HepG2 (cell line): ENCODE measurements around the gene MIB2. TPM values are rescaled to one million over a fixed set of nuclear protein-coding genes. Genes with fewer than 3 reads are reported as not detected.
A peak's percentile ranks its signal among the peaks of the same experiment; 100 is the strongest.

Source experiments
- CREB1 ChIP-seq, 2 experiments: fragments of 450-650 bp in 1 of 2; IDR thresholded peaks; 2 replicates each; pipeline ENCODE4 v1.6.1; 2016 to 2017; ENCODE audit warnings: control low read depth in 1 of 2, mild to moderate bottlenecking in 1 of 2, missing compliant biosample characterization in 1 of 2, missing genetic modification characterization in 1 of 2
- HMGXB3 ChIP-seq: sonication (generic); formaldehyde crosslinking; IDR thresholded peaks from 2 replicates; pipeline ENCODE4 v1.4.0; 2020; ENCODE audit warnings: missing genetic modification reagents, borderline replicate concordance
- JUNB ChIP-seq: sonication (generic); formaldehyde crosslinking; IDR thresholded peaks from 2 replicates; pipeline ENCODE4 v1.8.0; 2022; ENCODE audit warnings: missing genetic modification reagents, mild to moderate bottlenecking, borderline replicate concordance
- MBD4 ChIP-seq: IDR thresholded peaks from 2 replicates; pipeline ENCODE4 v1.6.1; 2012; ENCODE audit warnings: low read length, inconsistent platforms, borderline replicate concordance
- MTF2 ChIP-seq: sonication (generic); formaldehyde crosslinking; IDR thresholded peaks from 2 replicates; pipeline ENCODE4 v1.5.0; 2020; ENCODE audit warnings: missing genetic modification reagents, borderline replicate concordance
- PAF1 ChIP-seq: IDR thresholded peaks from 2 replicates; pipeline ENCODE4 v1.6.1; 2016; ENCODE audit warnings: missing genetic modification reagents, missing compliant biosample characterization
- PAX8 ChIP-seq: sonication (generic); formaldehyde crosslinking; IDR thresholded peaks from 2 replicates; pipeline ENCODE4 v1.8.0; 2022; ENCODE audit warnings: mild to moderate bottlenecking, missing genetic modification reagents, borderline replicate concordance
- REPIN1 ChIP-seq: sonication (generic); formaldehyde crosslinking; IDR thresholded peaks from 2 replicates; pipeline ENCODE4 v1.8.0; 2022; ENCODE audit warnings: missing genetic modification reagents, low read depth, mild to moderate bottlenecking, borderline replicate concordance
- RFX5 ChIP-seq: IDR thresholded peaks from 2 replicates; pipeline ENCODE4 v1.6.1; 2011; ENCODE audit warnings: low read depth, low read length, improper control_type of control experiment
- SYNCRIP ChIP-seq: fragments of 200-400 bp; formaldehyde crosslinking; IDR thresholded peaks from 2 replicates; pipeline ENCODE4 v1.6.1; 2018; ENCODE audit warnings: mild to moderate bottlenecking, low read depth, low read length; ENCODE audit not compliant: insufficient read depth
- ZBED4 ChIP-seq: sonication (generic); formaldehyde crosslinking; IDR thresholded peaks from 2 replicates; pipeline ENCODE4 v1.4.0; 2020; ENCODE audit warnings: missing genetic modification reagents, borderline replicate concordance
- ZNF337 ChIP-seq: sonication (generic); formaldehyde crosslinking; IDR thresholded peaks from 2 replicates; pipeline ENCODE4 v1.5.1; 2020; ENCODE audit warnings: missing genetic modification reagents, low read depth, mild to moderate bottlenecking, borderline replicate concordance
- ZNF547 ChIP-seq: sonication (generic); formaldehyde crosslinking; IDR thresholded peaks from 2 replicates; pipeline ENCODE4 v1.5.1; 2020; ENCODE audit warnings: mild to moderate bottlenecking, missing genetic modification reagents
- ZNF629 ChIP-seq: sonication (generic); formaldehyde crosslinking; conservative IDR thresholded peaks from 2 replicates; pipeline ENCODE4 v1.5.0; 2020; ENCODE audit warnings: missing genetic modification reagents
- ZNF709 ChIP-seq: sonication (generic); formaldehyde crosslinking; IDR thresholded peaks from 2 replicates; pipeline ENCODE4 v1.5.0; 2020; ENCODE audit warnings: mild to moderate bottlenecking, missing genetic modification reagents
- ZNF839 ChIP-seq: sonication (generic); formaldehyde crosslinking; IDR thresholded peaks from 2 replicates; pipeline ENCODE4 v1.4.0; 2020; ENCODE audit warnings: missing genetic modification reagents, mild to moderate bottlenecking, borderline replicate concordance
- ZSCAN21 ChIP-seq: sonication (generic); formaldehyde crosslinking; IDR thresholded peaks from 2 replicates; pipeline ENCODE4 v1.8.0; 2022; ENCODE audit warnings: mild to moderate bottlenecking, missing genetic modification reagents, moderate library complexity, borderline replicate concordance
- ZSCAN31 ChIP-seq: sonication (generic); formaldehyde crosslinking; IDR thresholded peaks from 2 replicates; pipeline ENCODE4 v1.5.0; 2020; ENCODE audit warnings: low read depth, mild to moderate bottlenecking, missing genetic modification reagents
- polyA plus RNA-seq, 8 experiments: library from polyadenylated mRNA; depleted of rRNA in 3 of 8; stranded (reverse) in 7 of 8; unstranded in 1 of 8; fragments of >200 nt; fragmentation: Illumina TruSeq in 4 of 8; extraction: Trizol in 4 of 8; gene quantifications; 2 replicates each; pipeline versions ENCODE4 v1.2.1 to v1.2.3, GENCODE V29; 2011 to 2016; ENCODE audit warnings: low read depth in 4 of 8, missing spikeins in 1 of 8, mixed read lengths in 1 of 8; ENCODE audit not compliant: insufficient read depth in 1 of 8
- total RNA-seq, 5 experiments: library from RNA; depleted of rRNA; stranded (reverse); fragments of >200 nt; fragmentation: Illumina TruSeq; extraction: Trizol; gene quantifications; 2 replicates each; pipeline ENCODE4 v1.2.3, GENCODE V29; 2016; ENCODE audit warnings: low read depth in 1 of 5

The MIB2 gene
- total and polyA plus RNA-seq, 2 of the 13 experiments (the other 11 are each of a cell fraction or from before 2014, with no cell fraction given) = 19.9 to 30.4 TPM

GRCh38 chr1:1615256-1616044 lies at the start of gene MIB2 (continued):
- TF ChIP-seq ZBED4 (CRISPR knock-in tag) (no peak; the same call in 1 of the 2 replicates), SYNCRIP (no peak), RFX5 (peak; percentile 96), ZNF839 (no peak), ZSCAN31 (CRISPR knock-in tag) (no peak; the same call in none of the 2 replicates), REPIN1 (CRISPR knock-in tag) (no peak), HMGXB3 (CRISPR knock-in tag) (no peak; the same call in 1 of the 2 replicates), ZNF547 (no peak; the same call in 1 of the 2 replicates), PAX8 (0 out of 2 replicates have a peak, but pooled peaks have one; percentile 92), ZNF709 (peak; percentile 40), MTF2 (CRISPR knock-in tag) (no peak), ZNF337 (no peak), ZNF629 (CRISPR knock-in tag) (0 out of 2 replicates have a peak, but pooled peaks have one; percentile 7), CREB1 (IDR thresholded peaks at IDR 0.05) (peak; percentile 98), CREB1 (CRISPR knock-in tag; IDR thresholded peaks at IDR 0.05) (peak; percentile 93), MBD4 (no peak), ZSCAN21 (CRISPR knock-in tag) (peak; percentile 17; the same call in 1 of the 2 replicates), PAF1 (CRISPR knock-in tag) (no peak), JUNB (CRISPR knock-in tag) (no peak)
